Stimulated activated CD8-positive, alpha-beta memory T cell treated with anti-CD3 and anti-CD28 coated beads, Interleukin-7, amount 100 ng/mL, for 24 hours (primary cell): ENCODE data around the gene SELENOS.

ENCODE experiments used
- DNase-seq: peaks from one replicate; pipeline ENCODE4 v3.0.0-alpha.2; 2020; ENCODE audit warnings: low read depth

The SELENOS gene

GRCh38 chr15:101277038-101277822 lies at the start of gene SELENOS:
SELENOS (minus strand) TSS chr15:101277485; CDS start chr15:101277417, 68 bp downstream.
- DNase-seq, result peak; percentile 76

- no peak for DNase-seq
Observed at GRCh38 chr15:101326462-101327146, 49.3 kb upstream of the SELENOS start.

GRCh38 chr15:101326026-101326315 lies 48.7 kb upstream of the SELENOS start:
- no peak for DNase-seq

GRCh38 chr15:101325263-101326025 lies 48.2 kb upstream of the SELENOS start:
- no peak for DNase-seq

GRCh38 chr15:101324524-101325177 lies 47.4 kb upstream of the SELENOS start:
- no peak for DNase-seq

- DNase-seq, result no peak
Observed at GRCh38 chr15:101323793-101324523, 46.7 kb upstream of the SELENOS start.

- DNase-seq, result no peak
Observed at GRCh38 chr15:101322854-101323477, 45.7 kb upstream of the SELENOS start.

GRCh38 chr15:101322016-101322695 lies 44.9 kb upstream of the SELENOS start:
- DNase-seq, result no peak

- DNase-seq, result peak; percentile 22
Observed at GRCh38 chr15:101320501-101321052, 43.3 kb upstream of the SELENOS start.

- no peak for DNase-seq
Observed at GRCh38 chr15:101318839-101319238, 41.6 kb upstream of the SELENOS start.

GRCh38 chr15:101318147-101318819 lies 41.0 kb upstream of the SELENOS start:
- DNase-seq, result no peak

- DNase-seq, result no peak
Observed at GRCh38 chr15:101317336-101317872, 40.1 kb upstream of the SELENOS start.

- no peak for DNase-seq
Observed at GRCh38 chr15:101316529-101316928, 39.2 kb upstream of the SELENOS start.

- DNase-seq, result no peak
Observed at GRCh38 chr15:101315736-101316135, 38.5 kb upstream of the SELENOS start.

GRCh38 chr15:101314336-101315125 lies 37.2 kb upstream of the SELENOS start:
- no peak for DNase-seq

- DNase-seq, result no peak
Observed at GRCh38 chr15:101313041-101313761, 35.9 kb upstream of the SELENOS start.

- no peak for DNase-seq
Observed at GRCh38 chr15:101310508-101310907, 33.2 kb upstream of the SELENOS start.

- DNase-seq, result no peak
Observed at GRCh38 chr15:101310161-101310480, 32.8 kb upstream of the SELENOS start.
